Liver (tissue), 9 donors: ENCODE measurements around the gene OR10G6. TPM values are rescaled to one million over a fixed set of nuclear protein-coding genes. Genes with fewer than 3 reads are reported as not detected.

ENCODE experiments used
- DNase-seq: peaks from one replicate; pipeline ENCODE4 v3.0.0-alpha.2; 2017; ENCODE audit warnings: low spot score
- H3K27ac ChIP-seq, 2 donors: one replicate each; pipeline ENCODE4 v1.7.0; 2013; ENCODE audit warnings: inconsistent platforms in 2 of 2, low read length in 2 of 2, control low read depth in 1 of 2, low read depth in 1 of 2, mild to moderate bottlenecking in 1 of 2
- H3K27me3 ChIP-seq, 4 donors: one replicate each; pipeline versions ENCODE4 v1.6.1 to v1.7.0; 2013; ENCODE audit warnings: low read length in 3 of 4, inconsistent platforms in 1 of 4, mild to moderate bottlenecking in 1 of 4, moderate library complexity in 1 of 4; ENCODE audit not compliant: control insufficient read depth in 4 of 4, insufficient read depth in 4 of 4
- H3K36me3 ChIP-seq, 4 donors: one replicate each; pipeline versions ENCODE4 v1.6.1 to v1.7.0; 2013; ENCODE audit warnings: low read length in 3 of 4, mild to moderate bottlenecking in 3 of 4, low read depth in 1 of 4, moderate library complexity in 1 of 4; ENCODE audit not compliant: control insufficient read depth in 4 of 4, insufficient read depth in 3 of 4
- H3K4me1 ChIP-seq, 4 donors: one replicate each; pipeline versions ENCODE4 v1.6.1 to v1.7.0; 2013; ENCODE audit warnings: low read length in 3 of 4, mild to moderate bottlenecking in 3 of 4, moderate library complexity in 1 of 4; ENCODE audit not compliant: control insufficient read depth in 4 of 4, insufficient read depth in 4 of 4
- H3K4me3 ChIP-seq, 3 donors: one replicate each; pipeline versions ENCODE4 v1.6.1 to v1.7.0; 2013; ENCODE audit warnings: low read length in 3 of 3, control low read depth in 1 of 3, low read depth in 1 of 3, mild to moderate bottlenecking in 1 of 3
- H3K9ac ChIP-seq, 2 donors: one replicate each; pipeline ENCODE4 v1.7.0; 2013; ENCODE audit warnings: low read length in 2 of 2, mild to moderate bottlenecking in 2 of 2, moderate library complexity in 2 of 2, control low read depth in 1 of 2, low read depth in 1 of 2
- H3K9me3 ChIP-seq, 4 donors: one replicate each; pipeline versions ENCODE4 v1.6.1 to v1.7.0; 2013; ENCODE audit warnings: low read length in 3 of 4; ENCODE audit not compliant: control insufficient read depth in 4 of 4
- ATF3 ChIP-seq: IDR thresholded peaks from 2 replicates; pipeline ENCODE4 v1.6.1; 2016; ENCODE audit warnings: antibody characterized with exemption
- EGR1 ChIP-seq, 2 donors: IDR thresholded peaks; 2 replicates each; pipeline ENCODE4 v1.6.1; 2016 to 2018; ENCODE audit warnings: antibody characterized with exemption in 2 of 2, low read depth in 2 of 2
- FOXA1 ChIP-seq: IDR thresholded peaks from 2 replicates; pipeline ENCODE4 v1.6.1; 2016; ENCODE audit warnings: antibody characterized with exemption
- GABPA ChIP-seq, 2 donors: IDR thresholded peaks in 1 of 2; conservative IDR thresholded peaks in 1 of 2; 2 replicates each; pipeline ENCODE4 v1.6.1; 2016; ENCODE audit warnings: antibody characterized with exemption in 2 of 2, mild to moderate bottlenecking in 1 of 2, moderate library complexity in 1 of 2
- HNF4G ChIP-seq: IDR thresholded peaks from 2 replicates; pipeline ENCODE4 v1.6.1; 2016; ENCODE audit warnings: antibody characterized with exemption
- JUND ChIP-seq, 2 donors: IDR thresholded peaks; 2 replicates each; pipeline ENCODE4 v1.6.1; 2016; ENCODE audit warnings: antibody characterized with exemption in 2 of 2
- NR2F2 ChIP-seq: IDR thresholded peaks from 2 replicates; pipeline ENCODE4 v1.6.1; 2016; ENCODE audit warnings: antibody characterized with exemption
- RAD21 ChIP-seq, 2 donors: IDR thresholded peaks; 2 replicates each; pipeline ENCODE4 v1.6.1; 2016; ENCODE audit warnings: antibody characterized with exemption in 2 of 2, mild to moderate bottlenecking in 2 of 2
- RXRA ChIP-seq, 2 donors: IDR thresholded peaks; 2 replicates each; pipeline ENCODE4 v1.6.1; 2017 to 2018; ENCODE audit warnings: antibody characterized with exemption in 2 of 2, mild to moderate bottlenecking in 1 of 2
- SP1 ChIP-seq: IDR thresholded peaks from 2 replicates; pipeline ENCODE4 v1.6.1; 2018; ENCODE audit warnings: antibody characterized with exemption, mild to moderate bottlenecking
- TAF1 ChIP-seq: conservative IDR thresholded peaks from 2 replicates; pipeline ENCODE4 v1.6.1; 2016; ENCODE audit warnings: antibody characterized with exemption, mild to moderate bottlenecking
- YY1 ChIP-seq: IDR thresholded peaks from 2 replicates; pipeline ENCODE4 v1.6.1; 2016; ENCODE audit warnings: antibody characterized with exemption, mild to moderate bottlenecking
- ZBTB33 ChIP-seq: IDR thresholded peaks from 2 replicates; pipeline ENCODE4 v1.6.1; 2016; ENCODE audit warnings: antibody characterized with exemption
- WGBS: extraction: QIAGEN DNeasy Blood & Tissue Kit; methylation state at CpG from one replicate; pipeline ENCODE4 v1.1.7; 2013; 5-methylcytosine and 5-hydroxymethylcytosine counted together
- polyA plus RNA-seq, 2 donors: library from polyadenylated mRNA; stranded (reverse) in 1 of 2; unstranded in 1 of 2; fragments of 200-250 nt in 1 of 2; fragments of >200 nt in 1 of 2; fragmentation: Nextera tagmentation in 1 of 2; extraction: Ambion mirVana in 1 of 2; gene quantifications; one replicate each; pipeline versions ENCODE4 v1.2.1 to v1.2.3, GENCODE V29; 2013 to 2015
- total RNA-seq, 2 donors: library from RNA; depleted of rRNA; stranded (reverse); fragments of >200 nt; gene quantifications; one replicate each; pipeline ENCODE4 v1.2.3, GENCODE V29; 2014
- TF ChIP-seq, protein P1 (sequence below): IDR thresholded peaks from 2 replicates; pipeline ENCODE4 v1.6.1; 2016; ENCODE audit warnings: antibody characterized with exemption
- TF ChIP-seq, protein P2 (sequence below): IDR thresholded peaks from 2 replicates; pipeline ENCODE4 v1.6.1; 2016; ENCODE audit warnings: antibody characterized with exemption, mild to moderate bottlenecking
- TF ChIP-seq, protein P3 (sequence below): fragments of 150-350 bp; IDR thresholded peaks from 2 replicates; pipeline ENCODE4 v1.5.1; 2017; ENCODE audit warnings: improper control_type of control experiment, low read depth, low read length; ENCODE audit not compliant: missing input control
- donor health status: healthy.
- donor health status: healthy.
- donor health status: healthy.
- donor health status: healthy.
- donor health status: healthy.

OR10G6 gene
- total and polyA plus RNA-seq, 4 donors, result not detected

GRCh38 chr11:123945132-123945531 is 49.8 kb downstream of the OR10G6 start:
- TF ChIP-seq EGR1 (IDR thresholded peaks at IDR 0.05; ENCODE audit: low read depth in 2 of 2), result no peak
- no peak for TF ChIP-seq YY1
- no peak for TF ChIP-seq FOXA1
- TF ChIP-seq SP1, result no peak
- TF ChIP-seq, protein P1, sequence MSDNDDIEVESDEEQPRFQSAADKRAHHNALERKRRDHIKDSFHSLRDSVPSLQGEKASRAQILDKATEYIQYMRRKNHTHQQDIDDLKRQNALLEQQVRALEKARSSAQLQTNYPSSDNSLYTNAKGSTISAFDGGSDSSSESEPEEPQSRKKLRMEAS, result no peak
- TF ChIP-seq GABPA (IDR thresholded peaks at IDR 0.05 in 1 of 2, conservative IDR thresholded peaks at IDR 0.05 in 1 of 2), result no peak
- no peak for TF ChIP-seq NR2F2
- no peak for TF ChIP-seq HNF4G
- TF ChIP-seq ATF3, result no peak
- TF ChIP-seq JUND (IDR thresholded peaks at IDR 0.05), result no peak
- TF ChIP-seq, protein P2, sequence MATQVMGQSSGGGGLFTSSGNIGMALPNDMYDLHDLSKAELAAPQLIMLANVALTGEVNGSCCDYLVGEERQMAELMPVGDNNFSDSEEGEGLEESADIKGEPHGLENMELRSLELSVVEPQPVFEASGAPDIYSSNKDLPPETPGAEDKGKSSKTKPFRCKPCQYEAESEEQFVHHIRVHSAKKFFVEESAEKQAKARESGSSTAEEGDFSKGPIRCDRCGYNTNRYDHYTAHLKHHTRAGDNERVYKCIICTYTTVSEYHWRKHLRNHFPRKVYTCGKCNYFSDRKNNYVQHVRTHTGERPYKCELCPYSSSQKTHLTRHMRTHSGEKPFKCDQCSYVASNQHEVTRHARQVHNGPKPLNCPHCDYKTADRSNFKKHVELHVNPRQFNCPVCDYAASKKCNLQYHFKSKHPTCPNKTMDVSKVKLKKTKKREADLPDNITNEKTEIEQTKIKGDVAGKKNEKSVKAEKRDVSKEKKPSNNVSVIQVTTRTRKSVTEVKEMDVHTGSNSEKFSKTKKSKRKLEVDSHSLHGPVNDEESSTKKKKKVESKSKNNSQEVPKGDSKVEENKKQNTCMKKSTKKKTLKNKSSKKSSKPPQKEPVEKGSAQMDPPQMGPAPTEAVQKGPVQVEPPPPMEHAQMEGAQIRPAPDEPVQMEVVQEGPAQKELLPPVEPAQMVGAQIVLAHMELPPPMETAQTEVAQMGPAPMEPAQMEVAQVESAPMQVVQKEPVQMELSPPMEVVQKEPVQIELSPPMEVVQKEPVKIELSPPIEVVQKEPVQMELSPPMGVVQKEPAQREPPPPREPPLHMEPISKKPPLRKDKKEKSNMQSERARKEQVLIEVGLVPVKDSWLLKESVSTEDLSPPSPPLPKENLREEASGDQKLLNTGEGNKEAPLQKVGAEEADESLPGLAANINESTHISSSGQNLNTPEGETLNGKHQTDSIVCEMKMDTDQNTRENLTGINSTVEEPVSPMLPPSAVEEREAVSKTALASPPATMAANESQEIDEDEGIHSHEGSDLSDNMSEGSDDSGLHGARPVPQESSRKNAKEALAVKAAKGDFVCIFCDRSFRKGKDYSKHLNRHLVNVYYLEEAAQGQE, result no peak
- TF ChIP-seq, protein P3, sequence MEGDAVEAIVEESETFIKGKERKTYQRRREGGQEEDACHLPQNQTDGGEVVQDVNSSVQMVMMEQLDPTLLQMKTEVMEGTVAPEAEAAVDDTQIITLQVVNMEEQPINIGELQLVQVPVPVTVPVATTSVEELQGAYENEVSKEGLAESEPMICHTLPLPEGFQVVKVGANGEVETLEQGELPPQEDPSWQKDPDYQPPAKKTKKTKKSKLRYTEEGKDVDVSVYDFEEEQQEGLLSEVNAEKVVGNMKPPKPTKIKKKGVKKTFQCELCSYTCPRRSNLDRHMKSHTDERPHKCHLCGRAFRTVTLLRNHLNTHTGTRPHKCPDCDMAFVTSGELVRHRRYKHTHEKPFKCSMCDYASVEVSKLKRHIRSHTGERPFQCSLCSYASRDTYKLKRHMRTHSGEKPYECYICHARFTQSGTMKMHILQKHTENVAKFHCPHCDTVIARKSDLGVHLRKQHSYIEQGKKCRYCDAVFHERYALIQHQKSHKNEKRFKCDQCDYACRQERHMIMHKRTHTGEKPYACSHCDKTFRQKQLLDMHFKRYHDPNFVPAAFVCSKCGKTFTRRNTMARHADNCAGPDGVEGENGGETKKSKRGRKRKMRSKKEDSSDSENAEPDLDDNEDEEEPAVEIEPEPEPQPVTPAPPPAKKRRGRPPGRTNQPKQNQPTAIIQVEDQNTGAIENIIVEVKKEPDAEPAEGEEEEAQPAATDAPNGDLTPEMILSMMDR, result no peak
- no peak for TF ChIP-seq TAF1
- no peak for TF ChIP-seq ZBTB33
- no peak for TF ChIP-seq RAD21 (IDR thresholded peaks at IDR 0.05)
- TF ChIP-seq RXRA (IDR thresholded peaks at IDR 0.05), result no peak
- Histone ChIP-seq H3K9ac (no peak overlapping the region), H3K9me3 (peaks cover 0 to 2% (median 0%) of the 10 kb centered on the region in 4 donors), H3K27me3 (no peaks in the 10 kb centered on the region), H3K36me3 (no peaks in the 10 kb centered on the region), H3K27ac (no peak overlapping the region), H3K4me1 (no peaks in the 10 kb centered on the region), H3K4me3 (no peak overlapping the region)
- DNase-seq, result no peak
- 22% methylated on average over 1 of the region's 1 CpG for WGBS

Other genes with a start within 250 kb of the OR10G6 start
- not detected for gene OR6X1, start 240.6 kb downstream of the OR10G6 start, total RNA-seq
- gene OR6X1, start 240.6 kb downstream of the OR10G6 start, polyA plus RNA-seq, result not detected
- gene OR6M1, start 188.8 kb downstream of the OR10G6 start, total RNA-seq, result not detected
- not detected for gene OR6M1, start 188.8 kb downstream of the OR10G6 start, polyA plus RNA-seq
- gene TMEM225, start 109.5 kb downstream of the OR10G6 start, total RNA-seq, result not detected
- gene TMEM225, start 109.5 kb downstream of the OR10G6 start, polyA plus RNA-seq, result not detected
- under 1 TPM in 1 of 2 donors, not detected in 1; 0.14 TPM for gene OR8D4, start 93.0 kb downstream of the OR10G6 start, total RNA-seq
- gene OR8D4, start 93.0 kb downstream of the OR10G6 start, polyA plus RNA-seq, result not detected
- under 1 TPM in 1 of 2 donors, not detected in 1; 0.19 TPM for gene OR4D5, start 55.5 kb downstream of the OR10G6 start, total RNA-seq
- gene OR4D5, start 55.5 kb downstream of the OR10G6 start, polyA plus RNA-seq, result not detected
- gene OR6T1, start 51.3 kb downstream of the OR10G6 start, total RNA-seq, result not detected
- not detected for gene OR6T1, start 51.3 kb downstream of the OR10G6 start, polyA plus RNA-seq
- not detected for gene OR10S1, start 17.4 kb downstream of the OR10G6 start, total RNA-seq
- not detected for gene OR10S1, start 17.4 kb downstream of the OR10G6 start, polyA plus RNA-seq
- gene OR10G4, start 17.8 kb upstream of the OR10G6 start, total RNA-seq, result not detected
- gene OR10G4, start 17.8 kb upstream of the OR10G6 start, polyA plus RNA-seq, result not detected
- gene OR10G9, start 27.9 kb upstream of the OR10G6 start, total RNA-seq, result not detected
- not detected for gene OR10G9, start 27.9 kb upstream of the OR10G6 start, polyA plus RNA-seq
- gene OR10G8, start 31.6 kb upstream of the OR10G6 start, total RNA-seq, result not detected
- not detected for gene OR10G8, start 31.6 kb upstream of the OR10G6 start, polyA plus RNA-seq
- gene OR10G7, start 46.2 kb upstream of the OR10G6 start, total RNA-seq, result not detected
- not detected for gene OR10G7, start 46.2 kb upstream of the OR10G6 start, polyA plus RNA-seq
- gene VWA5A, start 120.3 kb upstream of the OR10G6 start, total RNA-seq, result 1 to 10 TPM; 2.3 to 5.7 TPM
- 1 to 10 TPM; 3.4 to 4.0 TPM for gene VWA5A, start 120.3 kb upstream of the OR10G6 start, polyA plus RNA-seq
- not detected for gene OR10D3, start 188.2 kb upstream of the OR10G6 start, total RNA-seq
- not detected for gene OR10D3, start 188.2 kb upstream of the OR10G6 start, polyA plus RNA-seq
- gene OR8G1, start 245.9 kb upstream of the OR10G6 start, total RNA-seq, result not detected
- gene OR8G1, start 245.9 kb upstream of the OR10G6 start, polyA plus RNA-seq, result not detected